ENCODE results near the gene ZDHHC18.

GRCh38 chr1:26888231-26888630 is 61.7 kb downstream of the ZDHHC18 start:
- TF ChIP-seq EZH2 (IDR thresholded peaks at IDR 0.05; ENCODE audit: insufficient read depth, poor library complexity, severe bottlenecking) (no peak), EZH2phosphoT487 (IDR thresholded peaks at IDR 0.05; ENCODE audit: insufficient read depth, low read depth) (no peak)
